Trophoblast cell (in vitro differentiated cells and primary cell): ENCODE measurements around the gene SLC25A4.

Experiments
- DNase-seq, 2 donors: peaks; one replicate each; pipeline ENCODE4 v3.0.0-alpha.2; 2016
- H2AFZ ChIP-seq: 2 replicates; pipeline ENCODE4 v1.6.1; 2013; ENCODE audit warnings: low read length, moderate library complexity, mild to moderate bottlenecking; ENCODE audit not compliant: insufficient read depth, poor library complexity
- H2AK5ac ChIP-seq: 2 replicates; pipeline ENCODE4 v1.6.1; 2013; ENCODE audit warnings: mild to moderate bottlenecking, low read length
- H2BK120ac ChIP-seq: 2 replicates; pipeline ENCODE4 v1.6.1; 2013; ENCODE audit warnings: low read length, mild to moderate bottlenecking, moderate library complexity; ENCODE audit not compliant: insufficient read depth, poor library complexity
- H2BK12ac ChIP-seq: 2 replicates; pipeline ENCODE4 v1.6.1; 2013; ENCODE audit warnings: mild to moderate bottlenecking, low read length, moderate library complexity
- H2BK5ac ChIP-seq: 2 replicates; pipeline ENCODE4 v1.6.1; 2013; ENCODE audit warnings: low read length, low read depth, moderate library complexity, mild to moderate bottlenecking; ENCODE audit not compliant: poor library complexity
- H3K14ac ChIP-seq: 2 replicates; pipeline ENCODE4 v1.6.1; 2013; ENCODE audit warnings: mild to moderate bottlenecking, low read length
- H3K18ac ChIP-seq: 2 replicates; pipeline ENCODE4 v1.6.1; 2013; ENCODE audit warnings: mild to moderate bottlenecking, low read length
- H3K23ac ChIP-seq: 2 replicates; pipeline ENCODE4 v1.6.1; 2013; ENCODE audit warnings: low read length
- H3K27ac ChIP-seq: 2 replicates; pipeline ENCODE4 v1.5.1; 2013; ENCODE audit warnings: low read depth, mild to moderate bottlenecking, inconsistent platforms, low read length, moderate library complexity
- H3K27me3 ChIP-seq: 2 replicates; pipeline ENCODE4 v1.6.1; 2013; ENCODE audit warnings: inconsistent platforms, mild to moderate bottlenecking, low read length, moderate library complexity; ENCODE audit not compliant: insufficient read depth
- H3K36me3 ChIP-seq, 2 experiments: 1 replicate in 1 of 2; 2 replicates in 1 of 2; pipeline ENCODE4 v1.6.1; 2013; ENCODE audit warnings: low read length in 2 of 2, mild to moderate bottlenecking in 2 of 2, moderate library complexity in 1 of 2; ENCODE audit not compliant: insufficient read depth in 2 of 2, control insufficient read depth in 1 of 2
- H3K4ac ChIP-seq: 2 replicates; pipeline ENCODE4 v1.6.1; 2013; ENCODE audit warnings: low read depth, mild to moderate bottlenecking, low read length, moderate library complexity
- H3K4me1 ChIP-seq, 2 experiments: 1 replicate in 1 of 2; 2 replicates in 1 of 2; pipeline ENCODE4 v1.6.1; 2013; ENCODE audit warnings: low read length in 2 of 2, mild to moderate bottlenecking in 2 of 2, moderate library complexity in 1 of 2; ENCODE audit not compliant: insufficient read depth in 2 of 2, control insufficient read depth in 1 of 2
- H3K4me2 ChIP-seq: 2 replicates; pipeline ENCODE4 v1.6.1; 2013; ENCODE audit warnings: inconsistent platforms, mild to moderate bottlenecking, low read length, moderate library complexity
- H3K4me3 ChIP-seq: 2 replicates; pipeline ENCODE4 v1.5.1; 2013; ENCODE audit warnings: mild to moderate bottlenecking, low read depth, low read length, inconsistent platforms
- H3K79me1 ChIP-seq: one replicate; pipeline ENCODE4 v1.6.1; 2013; ENCODE audit warnings: low read length
- H3K79me2 ChIP-seq: 2 replicates; pipeline ENCODE4 v1.6.1; 2013; ENCODE audit warnings: low read length, mild to moderate bottlenecking; ENCODE audit not compliant: control insufficient read depth, insufficient read depth, poor library complexity
- H3K9ac ChIP-seq: 2 replicates; pipeline ENCODE4 v1.6.1; 2013; ENCODE audit warnings: mild to moderate bottlenecking, low read length
- H3K9me3 ChIP-seq: 2 replicates; pipeline ENCODE4 v1.6.1; 2013; ENCODE audit warnings: low read depth, mild to moderate bottlenecking, control low read depth, inconsistent platforms, low read length; ENCODE audit not compliant: insufficient read depth
- H4K12ac ChIP-seq: 2 replicates; pipeline ENCODE4 v1.6.1; 2013; ENCODE audit warnings: low read depth, mild to moderate bottlenecking, low read length, moderate library complexity
- H4K8ac ChIP-seq: 2 replicates; pipeline ENCODE4 v1.6.1; 2013; ENCODE audit warnings: low read depth, mild to moderate bottlenecking, low read length, moderate library complexity
- H4K91ac ChIP-seq: one replicate; pipeline ENCODE4 v1.6.1; 2013; ENCODE audit warnings: low read depth, mild to moderate bottlenecking, low read length, moderate library complexity
- WGBS: extraction: QIAGEN DNeasy Blood & Tissue Kit; methylation state at CpG from one replicate; pipeline ENCODE4 v1.1.7; 2013; ENCODE audit warnings: missing lambda C conversion rate; ENCODE audit not compliant: insufficient read length, insufficient coverage; ENCODE audit errors: extremely low coverage; 5-methylcytosine and 5-hydroxymethylcytosine counted together

SLC25A4 gene

DNA sequence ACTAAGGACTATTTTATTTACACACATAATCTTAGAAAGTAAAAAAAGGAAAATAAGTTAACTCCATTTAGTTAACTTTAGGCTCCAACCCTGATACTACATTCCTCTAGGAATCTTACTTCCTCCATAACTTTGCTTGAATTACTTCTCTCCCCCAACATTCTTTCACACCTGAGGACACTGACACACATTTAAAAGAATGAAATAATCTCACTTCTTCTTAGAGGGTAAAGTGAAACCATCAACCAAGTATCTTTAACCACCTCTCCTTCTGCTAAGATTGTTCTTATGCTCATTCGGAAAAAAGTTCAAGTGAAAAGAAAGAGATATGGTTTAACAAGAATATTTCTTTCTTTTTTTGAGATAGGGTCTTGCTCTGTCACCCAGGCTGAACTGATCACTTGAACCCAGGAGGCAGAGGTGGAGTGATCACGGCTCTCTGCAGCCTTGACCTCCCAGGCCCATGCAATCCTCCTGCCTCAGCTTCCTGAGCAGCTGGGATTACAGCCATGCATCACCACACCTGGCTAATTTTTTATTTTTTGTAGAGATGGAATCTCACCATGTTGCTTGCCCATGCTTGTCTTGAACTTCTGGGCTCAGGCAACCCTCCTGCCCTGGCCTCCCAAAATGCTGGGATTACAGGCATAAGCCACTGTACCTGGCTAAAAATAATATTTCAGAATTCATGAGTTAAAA, 28.5 kb downstream of the SLC25A4 start:
- H3K79me1 ChIP-seq: no peaks in the 10 kb centered on the region
- H3K4me3 ChIP-seq: no peak overlapping the region
- H2AK5ac ChIP-seq: no peak overlapping the region
- H2BK12ac ChIP-seq: no peak overlapping the region
- H3K9ac ChIP-seq: no peak overlapping the region
- H2AFZ ChIP-seq: no peak overlapping the region
- no peak overlapping the region for H2BK120ac ChIP-seq
- peaks cover 4 to 9% of the 10 kb centered on the region in 2 experiments for H3K36me3 ChIP-seq
- H3K4me1 ChIP-seq: no peaks in the 10 kb centered on the region
- H3K27me3 ChIP-seq: no peaks in the 10 kb centered on the region
- H3K18ac ChIP-seq: no peak overlapping the region
- H4K91ac ChIP-seq: no peak overlapping the region
- no peak overlapping the region for H4K12ac ChIP-seq
- H3K4me2 ChIP-seq: no peak overlapping the region
- H3K9me3 ChIP-seq: no peaks in the 10 kb centered on the region
- H2BK5ac ChIP-seq: no peak overlapping the region
- no peak overlapping the region for H3K27ac ChIP-seq
- H3K79me2 ChIP-seq: no peaks in the 10 kb centered on the region
- DNase-seq: no peak
- H3K14ac ChIP-seq: no peak overlapping the region
- no CpG with 5 or more reads among the region's 2 CpGs for WGBS
- H4K8ac ChIP-seq: no peak overlapping the region
- H3K4ac ChIP-seq: no peak overlapping the region
- H3K23ac ChIP-seq: no peak overlapping the region

DNA sequence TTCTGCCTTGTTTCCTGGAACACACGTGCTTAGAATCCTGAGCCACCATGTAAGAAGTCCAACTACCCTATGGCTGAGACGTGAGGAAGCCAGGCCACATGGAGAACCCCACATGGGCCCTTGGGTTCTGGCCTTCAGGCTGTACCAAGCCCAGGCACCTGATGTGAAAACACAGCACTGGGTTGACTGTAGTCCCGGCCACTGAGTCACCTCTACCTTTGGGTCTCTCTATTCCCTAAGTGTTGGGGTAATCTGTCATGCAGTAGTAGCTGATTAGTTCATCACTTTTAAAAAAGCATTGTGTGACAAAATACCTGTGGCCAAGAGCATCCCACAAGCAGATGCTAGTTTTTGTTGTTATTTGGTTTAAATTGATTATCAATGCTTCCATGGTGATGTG, 36.4 kb downstream of the SLC25A4 start:
- Histone ChIP-seq H4K91ac (no peak overlapping the region), H3K9me3 (no peaks in the 10 kb centered on the region), H3K36me3 (peaks cover 0 to 3% of the 10 kb centered on the region in 2 experiments), H3K79me1 (no peaks in the 10 kb centered on the region), H2BK5ac (no peak overlapping the region), H2BK120ac (no peak overlapping the region), H3K27me3 (no peaks in the 10 kb centered on the region), H4K8ac (no peak overlapping the region), H2AFZ (no peak overlapping the region), H2BK12ac (no peak overlapping the region), H2AK5ac (no peak overlapping the region), H3K23ac (no peak overlapping the region), H3K4ac (no peak overlapping the region), H3K4me2 (no peak overlapping the region), H3K4me3 (peak overlapping the region; percentile 53), H3K9ac (no peak overlapping the region), H3K18ac (no peak overlapping the region), H3K27ac (no peak overlapping the region), H3K79me2 (no peaks in the 10 kb centered on the region), H3K14ac (no peak overlapping the region), H4K12ac (no peak overlapping the region), H3K4me1 (no peaks in the 10 kb centered on the region)
- no peak for DNase-seq
- WGBS: no CpG with 5 or more reads among the region's 3 CpGs

- no peak overlapping the region for H3K4me2 ChIP-seq
- no peak overlapping the region for H3K18ac ChIP-seq
- no peaks in the 10 kb centered on the region for H3K79me2 ChIP-seq
Observed at GRCh38 chr4:185182239-185182638, 39.2 kb downstream of the SLC25A4 start.

DNA sequence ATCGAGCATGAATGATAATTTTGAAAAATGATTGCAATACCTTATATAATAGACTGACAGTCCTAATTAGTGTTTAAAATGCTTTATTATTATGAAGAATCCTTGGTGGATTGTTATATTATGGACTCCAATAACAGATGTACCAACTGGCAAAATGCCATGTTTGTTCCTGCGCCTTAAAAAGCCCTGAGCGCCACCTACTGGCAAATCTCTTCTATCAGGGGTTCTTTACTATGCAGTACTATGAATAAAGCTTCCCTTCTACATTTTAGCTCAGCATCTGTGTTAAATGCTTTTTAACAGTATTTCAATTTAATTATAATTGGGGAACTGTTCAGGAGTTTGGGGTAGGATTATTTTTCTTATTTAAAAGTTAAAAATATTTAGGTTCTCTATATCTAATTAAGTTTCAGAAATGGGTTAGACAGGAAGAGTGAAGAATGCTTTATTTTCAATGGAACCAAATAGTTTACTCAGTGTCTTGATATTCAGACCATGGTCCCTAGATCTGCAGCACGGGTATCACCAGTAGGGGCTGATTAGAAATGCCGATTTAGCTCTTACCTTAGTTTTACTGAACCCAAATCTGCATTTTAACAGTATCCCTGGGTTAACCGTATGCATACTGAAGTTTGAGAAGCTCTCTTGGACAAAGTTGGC, 40.7 kb downstream of the SLC25A4 start:
- H3K18ac ChIP-seq: no peak overlapping the region
- H4K12ac ChIP-seq: no peak overlapping the region
- H4K8ac ChIP-seq: no peak overlapping the region
- no peak overlapping the region for H3K9ac ChIP-seq
- no CpG with 5 or more reads among the region's 6 CpGs for WGBS
- H3K4me1 ChIP-seq: no peaks in the 10 kb centered on the region
- no peaks in the 10 kb centered on the region for H3K27me3 ChIP-seq
- H3K4me3 ChIP-seq: no peak overlapping the region
- no peaks in the 10 kb centered on the region for H3K79me2 ChIP-seq
- DNase-seq: peak; percentile 81 to 97
- H2BK120ac ChIP-seq: no peak overlapping the region
- H3K4ac ChIP-seq: no peak overlapping the region
- H3K27ac ChIP-seq: no peak overlapping the region
- no peak overlapping the region for H2AFZ ChIP-seq
- no peak overlapping the region for H3K4me2 ChIP-seq
- no peak overlapping the region for H3K14ac ChIP-seq
- H3K79me1 ChIP-seq: no peaks in the 10 kb centered on the region
- H3K23ac ChIP-seq: no peak overlapping the region
- no peak overlapping the region for H2BK5ac ChIP-seq
- no peaks in the 10 kb centered on the region for H3K9me3 ChIP-seq
- H4K91ac ChIP-seq: no peak overlapping the region
- no peak overlapping the region for H2BK12ac ChIP-seq
- H2AK5ac ChIP-seq: no peak overlapping the region
- peaks cover under 1% of the 10 kb centered on the region in 2 experiments for H3K36me3 ChIP-seq

More at GRCh38 chr4:185182239-185182638, 39.2 kb downstream of the SLC25A4 start:
- peak; percentile 49 to 88 for DNase-seq
- Histone ChIP-seq H3K27me3 (no peaks in the 10 kb centered on the region), H3K4ac (no peak overlapping the region), H3K4me1 (no peaks in the 10 kb centered on the region), H2BK120ac (no peak overlapping the region), H2BK12ac (no peak overlapping the region), H3K79me1 (no peaks in the 10 kb centered on the region), H3K9me3 (no peaks in the 10 kb centered on the region), H4K12ac (no peak overlapping the region), H4K91ac (no peak overlapping the region), H3K23ac (no peak overlapping the region), H3K4me3 (no peak overlapping the region), H3K36me3 (no peaks in the 10 kb centered on the region), H4K8ac (no peak overlapping the region), H3K27ac (no peak overlapping the region), H2BK5ac (no peak overlapping the region), H3K14ac (no peak overlapping the region), H2AFZ (no peak overlapping the region), H2AK5ac (no peak overlapping the region), H3K9ac (no peak overlapping the region)
- no CpG with 5 or more reads among the region's 2 CpGs for WGBS
